ENCODE data around the gene SLC38A3.

GRCh38 chr3:50164984-50165909 is 39.8 kb upstream of the SLC38A3 start:
- TF ChIP-seq, protein P1, sequence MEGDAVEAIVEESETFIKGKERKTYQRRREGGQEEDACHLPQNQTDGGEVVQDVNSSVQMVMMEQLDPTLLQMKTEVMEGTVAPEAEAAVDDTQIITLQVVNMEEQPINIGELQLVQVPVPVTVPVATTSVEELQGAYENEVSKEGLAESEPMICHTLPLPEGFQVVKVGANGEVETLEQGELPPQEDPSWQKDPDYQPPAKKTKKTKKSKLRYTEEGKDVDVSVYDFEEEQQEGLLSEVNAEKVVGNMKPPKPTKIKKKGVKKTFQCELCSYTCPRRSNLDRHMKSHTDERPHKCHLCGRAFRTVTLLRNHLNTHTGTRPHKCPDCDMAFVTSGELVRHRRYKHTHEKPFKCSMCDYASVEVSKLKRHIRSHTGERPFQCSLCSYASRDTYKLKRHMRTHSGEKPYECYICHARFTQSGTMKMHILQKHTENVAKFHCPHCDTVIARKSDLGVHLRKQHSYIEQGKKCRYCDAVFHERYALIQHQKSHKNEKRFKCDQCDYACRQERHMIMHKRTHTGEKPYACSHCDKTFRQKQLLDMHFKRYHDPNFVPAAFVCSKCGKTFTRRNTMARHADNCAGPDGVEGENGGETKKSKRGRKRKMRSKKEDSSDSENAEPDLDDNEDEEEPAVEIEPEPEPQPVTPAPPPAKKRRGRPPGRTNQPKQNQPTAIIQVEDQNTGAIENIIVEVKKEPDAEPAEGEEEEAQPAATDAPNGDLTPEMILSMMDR (IDR thresholded peaks at IDR 0.05), result no peak
- no peak for TF ChIP-seq POLR2AphosphoS5 (IDR thresholded peaks at IDR 0.05; ENCODE audit: insufficient read depth in 1 of 2, low read depth in 1 of 2)
